Effector memory CD4-positive, alpha-beta T cell (primary cell): Measurements from ENCODE around the gene FARP1.
"Not testable (repeated sequence)": the region's sequence is repeated elsewhere in the genome, so short reads cannot be mapped to it uniquely, and the experiment has no call there.

Experiments used
- DNase-seq, 3 donors: peaks; one replicate each; pipeline ENCODE4 v3.0.0-alpha.2; 2020
- H3K27ac ChIP-seq: 2 replicates; pipeline ENCODE4 v1.7.0; 2013; ENCODE audit warnings: mild to moderate bottlenecking, low read length, moderate library complexity; ENCODE audit not compliant: insufficient read depth, poor library complexity, severe bottlenecking
- H3K27me3 ChIP-seq: replicated peaks from 2 replicates; pipeline ENCODE4 v1.7.0; 2013; ENCODE audit warnings: mild to moderate bottlenecking, low read length; ENCODE audit not compliant: insufficient read depth, control insufficient read depth, poor library complexity, severe bottlenecking
- H3K36me3 ChIP-seq: 2 replicates; pipeline ENCODE4 v1.7.0; 2013; ENCODE audit warnings: mild to moderate bottlenecking, low read length, moderate library complexity; ENCODE audit not compliant: control insufficient read depth, insufficient read depth
- H3K4me1 ChIP-seq: 2 replicates; pipeline ENCODE4 v1.7.0; 2013; ENCODE audit warnings: low read length, mild to moderate bottlenecking; ENCODE audit not compliant: control insufficient read depth, insufficient read depth, poor library complexity, severe bottlenecking
- H3K4me3 ChIP-seq: 2 replicates; pipeline ENCODE4 v1.7.0; 2013; ENCODE audit warnings: low read length, low read depth, mild to moderate bottlenecking; ENCODE audit not compliant: insufficient read depth, poor library complexity, severe bottlenecking
- H3K9me3 ChIP-seq: 2 replicates; pipeline ENCODE4 v1.7.0; 2013; ENCODE audit warnings: mild to moderate bottlenecking, low read length, moderate library complexity; ENCODE audit not compliant: control insufficient read depth

Gene FARP1

GRCh38 chr13:98364647-98365046 lies 221.8 kb downstream of the FARP1 start:
- no peaks in the 10 kb centered on the region for H3K9me3 ChIP-seq
- no peaks in the 10 kb centered on the region for H3K4me1 ChIP-seq
- H3K27me3 ChIP-seq, result peaks cover 3% of the 10 kb centered on the region
- no peak for DNase-seq
- H3K36me3 ChIP-seq, result no peaks in the 10 kb centered on the region
- no peak overlapping the region for H3K4me3 ChIP-seq
- no peak overlapping the region for H3K27ac ChIP-seq

- no peak overlapping the region for H3K27ac ChIP-seq
- DNase-seq, result no peak
- no peaks in the 10 kb centered on the region for H3K36me3 ChIP-seq
- H3K27me3 ChIP-seq, result peaks cover 3% of the 10 kb centered on the region
- H3K4me1 ChIP-seq, result no peaks in the 10 kb centered on the region
- no peak overlapping the region for H3K4me3 ChIP-seq
- H3K9me3 ChIP-seq, result no peaks in the 10 kb centered on the region
These were observed 222.4 kb downstream of the FARP1 start for GRCh38 chr13:98365302-98365701.

GRCh38 chr13:98366010-98366409 lies 223.1 kb downstream of the FARP1 start:
- Histone ChIP-seq H3K4me3 (no peak overlapping the region), H3K4me1 (no peaks in the 10 kb centered on the region), H3K36me3 (no peaks in the 10 kb centered on the region), H3K27me3 (peaks cover 3% of the 10 kb centered on the region), H3K27ac (no peak overlapping the region), H3K9me3 (no peaks in the 10 kb centered on the region)
- no peak for DNase-seq

GRCh38 chr13:98366443-98366842 lies 223.5 kb downstream of the FARP1 start:
- DNase-seq, result no peak
- Histone ChIP-seq H3K4me3 (no peak overlapping the region), H3K27ac (no peak overlapping the region), H3K36me3 (no peaks in the 10 kb centered on the region), H3K27me3 (peaks cover 3% of the 10 kb centered on the region), H3K9me3 (no peaks in the 10 kb centered on the region), H3K4me1 (no peaks in the 10 kb centered on the region)

GRCh38 chr13:98366959-98367358 lies 224.1 kb downstream of the FARP1 start:
- no peak overlapping the region for H3K4me3 ChIP-seq
- no peaks in the 10 kb centered on the region for H3K4me1 ChIP-seq
- no peak for DNase-seq
- no peaks in the 10 kb centered on the region for H3K9me3 ChIP-seq
- H3K27me3 ChIP-seq, result peaks cover 3% of the 10 kb centered on the region
- no peak overlapping the region for H3K27ac ChIP-seq
- H3K36me3 ChIP-seq, result no peaks in the 10 kb centered on the region

- no peaks in the 10 kb centered on the region for H3K36me3 ChIP-seq
- H3K27ac ChIP-seq, result no peak overlapping the region
- no peaks in the 10 kb centered on the region for H3K4me1 ChIP-seq
- H3K9me3 ChIP-seq, result no peaks in the 10 kb centered on the region
- no peak for DNase-seq
- peaks cover 3% of the 10 kb centered on the region for H3K27me3 ChIP-seq
- no peak overlapping the region for H3K4me3 ChIP-seq
These were observed 225.1 kb downstream of the FARP1 start for GRCh38 chr13:98368019-98368418.

GRCh38 chr13:98369520-98369919 lies 226.6 kb downstream of the FARP1 start:
- H3K27me3 ChIP-seq, H3K36me3 ChIP-seq, H3K4me3 ChIP-seq, H3K4me1 ChIP-seq, H3K9me3 ChIP-seq, DNase-seq, H3K27ac ChIP-seq: not testable (repeated sequence)

- Histone ChIP-seq H3K27ac (no peak overlapping the region), H3K9me3 (no peaks in the 10 kb centered on the region), H3K27me3 (peaks cover 3% of the 10 kb centered on the region), H3K4me3 (no peak overlapping the region), H3K36me3 (no peaks in the 10 kb centered on the region), H3K4me1 (no peaks in the 10 kb centered on the region)
- DNase-seq, result no peak
These were observed 227.4 kb downstream of the FARP1 start for GRCh38 chr13:98370261-98370660.

- DNase-seq, result no peak
- Histone ChIP-seq H3K4me1 (no peaks in the 10 kb centered on the region), H3K4me3 (no peak overlapping the region), H3K27me3 (peaks cover 3% of the 10 kb centered on the region), H3K9me3 (no peaks in the 10 kb centered on the region), H3K36me3 (no peaks in the 10 kb centered on the region), H3K27ac (no peak overlapping the region)
These were observed 228.1 kb downstream of the FARP1 start for GRCh38 chr13:98370806-98371515.

- H3K4me3 ChIP-seq, result no peak overlapping the region
- H3K4me1 ChIP-seq, result no peaks in the 10 kb centered on the region
- no peaks in the 10 kb centered on the region for H3K9me3 ChIP-seq
- H3K27ac ChIP-seq, result no peak overlapping the region
- no peaks in the 10 kb centered on the region for H3K36me3 ChIP-seq
- no peak for DNase-seq
- H3K27me3 ChIP-seq, result peaks cover 3% of the 10 kb centered on the region
These were observed 228.7 kb downstream of the FARP1 start for GRCh38 chr13:98371516-98372023.
